GM12891 (cell line): ENCODE data around the gene CXXC4.

ENCODE experiments used
- POLR2A ChIP-seq: IDR thresholded peaks from 2 replicates; pipeline ENCODE4 v1.6.1; 2011; ENCODE audit warnings: low read depth, low read length, control low read depth
- TAF1 ChIP-seq: IDR thresholded peaks from 2 replicates; pipeline ENCODE4 v1.6.1; 2011; ENCODE audit warnings: low read depth, low read length, control low read depth

GRCh38 chr4:104446431-104447278 lies 48.0 kb downstream of the CXXC4 start:
- TF ChIP-seq POLR2A: no peak
- TF ChIP-seq TAF1: no peak
